LHCN-M2 (cell line): Measurements from ENCODE around the gene ZFP82. TPM values are rescaled to one million over a fixed set of nuclear protein-coding genes. Genes with fewer than 3 reads are reported as not detected.
A peak's percentile ranks its signal among the peaks of the same experiment; 100 is the strongest.

Source experiments
- DNase-seq: peaks from one replicate; pipeline ENCODE4 v3.0.0-alpha.2; 2012; ENCODE audit warnings: low read depth
- polyA plus RNA-seq: library from polyadenylated mRNA; unstranded; fragments of >200 nt; gene quantifications from one replicate; pipeline ENCODE4 v1.2.1, GENCODE V29; 2012; ENCODE audit warnings: missing spikeins
- total RNA-seq: library from RNA; depleted of rRNA; stranded (reverse); fragments of >200 nt; gene quantifications from 2 replicates; pipeline ENCODE4 v1.2.3, GENCODE V29; 2014; rRNA removed

The ZFP82 gene
- total RNA-seq, result 2.2 and 3.4 TPM in 2 replicates
- 2.3 TPM for polyA plus RNA-seq

DNA sequence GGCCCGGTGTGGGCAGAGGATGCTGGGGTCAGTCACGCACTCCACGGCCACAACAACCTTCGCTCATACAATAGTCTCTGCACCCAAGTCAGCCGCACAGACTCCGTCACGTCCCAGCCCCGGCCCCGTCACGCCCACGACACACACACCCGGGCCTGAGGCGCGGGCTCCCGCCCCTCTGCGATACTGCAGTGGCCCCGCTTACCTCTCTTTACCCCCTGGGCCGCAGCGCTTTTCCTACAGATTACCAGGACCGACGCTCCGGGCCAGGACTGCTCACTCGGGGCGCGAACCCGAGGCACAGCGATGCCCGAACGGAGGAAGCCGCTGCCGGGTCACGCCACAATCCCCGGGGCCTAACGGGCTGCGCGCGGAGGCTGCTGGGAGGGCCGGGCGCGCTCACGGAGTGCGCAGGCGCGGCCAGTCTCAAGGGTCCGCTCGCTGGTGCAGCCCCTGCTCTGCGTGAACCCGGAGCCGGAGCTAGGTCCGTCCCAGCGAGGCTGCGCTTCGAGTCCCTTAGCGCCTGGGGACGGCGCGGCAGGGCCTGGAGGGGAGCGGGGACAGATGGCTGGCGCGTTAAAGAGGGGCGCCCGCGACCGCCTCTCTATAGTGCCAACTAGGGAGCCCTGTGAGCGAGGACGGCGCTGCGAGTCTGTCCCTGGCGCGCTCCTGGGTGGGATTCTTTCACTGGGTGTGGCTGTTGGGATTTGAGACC, at the start of gene ZFP82:
Gene ZFP82, minus strand, starts transcription at position 358 of the 715 bp plus-strand sequence. CDS start 8,855 bp downstream, outside the sequence.
- peak; percentile 60 for DNase-seq

DNA sequence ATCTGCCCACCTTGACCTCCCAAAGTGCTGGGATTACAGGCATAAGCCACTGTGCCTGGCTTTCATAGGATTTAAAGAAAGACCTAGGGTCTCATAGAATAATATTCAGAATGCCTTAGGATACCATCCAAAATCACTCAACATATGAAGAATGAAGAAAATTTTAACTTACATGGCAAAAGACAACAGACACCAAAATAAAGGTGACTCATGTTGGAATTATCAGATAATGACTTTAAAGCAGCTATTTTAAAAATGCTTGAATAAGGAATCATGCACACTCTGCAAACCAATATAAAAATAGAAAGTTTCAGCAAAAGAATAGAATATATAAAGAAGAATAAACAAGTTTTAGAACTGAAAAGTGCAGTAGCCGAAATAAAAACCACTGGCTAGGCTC, 41.6 kb upstream of the ZFP82 start:
- DNase-seq, result peak; percentile 14

DNA sequence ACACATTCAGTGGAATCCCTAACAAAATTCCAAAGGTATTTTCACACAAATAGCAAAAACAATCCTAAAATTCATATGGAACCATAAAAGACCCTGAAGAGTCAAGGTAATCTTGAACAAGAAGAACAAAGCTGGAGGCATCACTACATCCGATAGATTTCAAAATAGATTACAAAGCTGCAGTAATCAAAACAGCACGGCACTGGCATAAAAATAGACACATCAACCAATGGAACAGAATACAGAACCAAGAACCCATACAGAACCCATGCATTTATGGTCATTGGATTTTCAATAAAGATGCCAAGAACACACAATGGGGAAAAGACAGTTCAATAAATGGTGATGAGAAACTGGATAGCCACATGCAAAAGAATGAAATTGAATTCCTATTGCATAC, 38.4 kb upstream of the ZFP82 start:
- no peak for DNase-seq

DNA sequence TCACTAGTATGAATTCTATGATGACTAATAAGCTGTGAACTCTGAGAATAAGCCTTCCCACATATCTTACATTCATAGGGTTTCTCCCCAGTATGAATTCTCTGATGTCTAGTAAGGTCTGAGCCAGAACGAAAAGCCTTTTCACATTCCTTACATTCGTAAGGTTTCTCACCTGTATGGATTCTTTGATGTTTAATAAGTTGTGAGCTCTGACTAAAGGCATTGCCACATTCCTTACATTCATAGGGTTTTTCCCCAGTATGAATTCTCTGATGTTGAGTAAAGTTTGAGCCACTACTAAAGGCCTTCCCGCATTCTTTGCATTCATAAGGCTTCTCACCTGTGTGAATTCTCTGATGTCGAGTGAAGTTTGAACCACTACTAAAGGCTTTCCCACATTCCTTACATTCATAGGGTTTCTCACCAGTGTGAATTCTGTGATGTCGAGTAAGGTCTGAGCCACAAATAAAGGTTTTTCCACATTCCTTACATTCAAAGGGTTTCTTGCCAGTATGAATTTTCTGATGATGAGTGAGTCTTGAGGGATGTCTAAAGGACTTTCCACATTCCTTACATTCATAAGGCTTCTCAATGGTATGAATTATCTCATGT, 30.7 kb upstream of the ZFP82 start:
- DNase-seq, result peak; percentile 6

DNA sequence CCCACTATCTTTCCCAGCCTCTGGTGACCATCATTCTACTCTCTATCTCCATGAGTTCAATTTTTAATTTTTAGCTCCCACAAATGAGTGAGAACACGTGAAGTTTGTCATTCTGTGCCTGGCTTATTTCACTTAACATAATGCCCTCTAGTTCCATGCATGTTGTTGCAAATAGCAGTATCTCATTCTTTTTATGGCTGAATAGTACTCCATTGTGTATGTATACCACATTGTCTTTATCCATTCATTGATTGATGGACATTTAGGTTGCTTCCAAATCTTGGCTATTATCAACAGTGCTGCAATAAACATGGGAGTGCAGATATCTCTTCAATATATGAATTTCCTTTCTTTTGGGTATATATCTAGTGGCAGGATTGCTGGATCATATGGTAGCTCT, 22.9 kb upstream of the ZFP82 start:
- no peak for DNase-seq

DNA sequence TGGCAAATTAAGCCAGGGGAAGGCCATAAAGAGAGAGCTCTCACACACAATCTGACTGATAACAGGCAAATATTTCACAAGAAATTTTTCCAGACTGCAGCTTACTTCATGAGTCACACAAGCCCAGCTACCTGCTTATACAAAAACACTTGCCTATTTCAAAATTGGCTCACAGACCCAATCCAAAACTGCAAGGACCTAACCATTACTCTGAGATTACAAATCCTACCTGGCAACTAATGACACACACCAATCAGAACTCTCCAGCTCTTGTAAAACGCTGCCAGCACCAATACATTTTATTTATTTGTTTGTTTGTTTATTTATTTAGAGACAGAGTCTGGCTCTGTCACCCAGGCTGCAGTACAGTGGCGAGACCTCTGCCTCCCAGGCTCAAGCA, 18.1 kb upstream of the ZFP82 start:
- DNase-seq, result peak; percentile 19

DNA sequence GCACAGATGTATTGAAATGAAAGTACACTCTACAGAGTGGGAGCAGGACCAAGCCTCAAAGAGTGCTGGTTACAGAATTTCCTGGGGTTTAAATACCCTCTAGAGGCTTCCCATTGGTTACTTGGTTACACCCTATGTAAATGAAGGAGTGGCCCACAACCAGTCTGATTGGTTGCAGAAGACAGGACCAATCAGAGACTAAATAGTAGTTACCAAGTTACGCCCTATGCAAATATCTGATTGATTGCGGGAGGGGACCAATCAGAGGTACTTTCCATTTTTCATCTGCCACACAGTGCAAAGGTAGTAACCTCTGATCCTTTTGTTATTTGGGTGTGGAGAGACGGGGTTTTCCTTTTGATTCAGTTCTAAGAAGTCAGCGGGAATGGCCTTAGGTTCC, 5.5 kb upstream of the ZFP82 start:
- DNase-seq, result no peak

DNA sequence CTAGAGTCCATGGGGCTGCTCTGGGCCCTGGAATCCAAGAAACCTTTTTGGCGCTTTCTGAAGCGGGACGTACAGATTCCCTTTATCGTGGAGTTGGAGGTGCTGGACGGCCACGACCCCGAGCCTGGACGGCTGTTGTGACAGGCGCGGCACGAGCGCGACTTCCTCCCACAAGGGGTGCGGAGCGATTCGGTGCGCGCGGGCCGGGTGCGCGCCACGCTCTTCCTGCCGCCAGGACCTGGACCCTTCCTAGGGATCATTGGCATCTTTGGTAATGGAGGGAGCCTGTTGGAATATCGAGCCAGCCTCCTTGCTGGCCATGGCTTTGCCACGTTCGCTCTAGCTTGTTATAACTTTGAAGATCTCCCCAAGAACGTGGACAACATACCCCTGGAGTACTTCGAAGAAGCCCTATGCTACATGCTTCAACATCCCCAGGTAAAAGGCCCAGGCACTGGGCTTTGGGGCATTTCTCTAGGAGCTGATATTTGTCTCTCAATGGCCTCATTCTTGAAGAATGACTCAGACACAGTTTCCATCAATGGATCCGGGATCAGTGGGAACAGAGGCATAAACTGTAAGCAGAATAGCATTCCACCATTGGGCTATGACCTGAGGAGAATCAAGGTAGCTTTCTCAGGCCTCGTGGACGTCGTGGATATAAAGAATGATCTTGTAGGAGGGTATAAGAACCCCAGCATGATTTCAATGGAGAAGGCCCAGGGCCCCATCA, 3.5 kb upstream of the ZFP82 start:
- DNase-seq, result no peak

DNA sequence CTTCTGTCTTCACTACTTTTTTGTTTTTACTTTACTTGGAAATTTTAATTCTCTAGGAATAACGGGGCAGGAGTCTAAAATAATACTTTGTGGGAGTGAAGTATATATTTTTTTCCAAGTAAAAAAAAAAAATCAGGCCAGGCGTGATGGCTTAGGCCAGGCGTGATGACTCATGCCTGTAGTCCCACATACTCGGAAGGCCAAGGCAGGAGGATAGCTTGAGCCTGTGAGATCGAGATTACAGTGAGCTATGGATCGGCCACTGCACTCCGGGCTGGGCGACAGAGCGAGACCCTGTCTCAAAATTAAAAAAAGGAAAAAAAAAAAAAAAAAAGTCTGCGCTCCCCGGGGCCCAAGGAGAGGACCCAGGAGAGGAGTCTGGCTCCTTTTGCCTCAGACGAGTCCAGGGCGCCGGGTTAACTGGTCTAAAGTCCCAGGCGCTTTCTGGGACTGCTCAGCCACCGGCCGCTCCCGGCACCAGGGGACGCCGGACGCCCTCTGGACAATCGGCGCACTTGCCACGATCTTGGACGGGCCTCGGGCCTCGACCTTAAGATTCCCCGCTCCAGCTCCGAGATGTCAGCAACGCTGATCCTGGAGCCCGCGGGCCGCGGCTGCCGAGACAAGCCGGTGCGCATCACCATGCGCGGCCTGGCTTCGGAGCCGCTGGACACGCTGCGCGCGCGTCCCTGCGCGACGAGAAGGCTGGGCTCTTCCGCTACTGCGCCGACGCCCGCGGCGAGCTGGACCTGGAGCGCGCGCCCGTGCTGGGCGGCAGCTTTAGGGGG, 2.7 kb upstream of the ZFP82 start:
- no peak for DNase-seq

DNA sequence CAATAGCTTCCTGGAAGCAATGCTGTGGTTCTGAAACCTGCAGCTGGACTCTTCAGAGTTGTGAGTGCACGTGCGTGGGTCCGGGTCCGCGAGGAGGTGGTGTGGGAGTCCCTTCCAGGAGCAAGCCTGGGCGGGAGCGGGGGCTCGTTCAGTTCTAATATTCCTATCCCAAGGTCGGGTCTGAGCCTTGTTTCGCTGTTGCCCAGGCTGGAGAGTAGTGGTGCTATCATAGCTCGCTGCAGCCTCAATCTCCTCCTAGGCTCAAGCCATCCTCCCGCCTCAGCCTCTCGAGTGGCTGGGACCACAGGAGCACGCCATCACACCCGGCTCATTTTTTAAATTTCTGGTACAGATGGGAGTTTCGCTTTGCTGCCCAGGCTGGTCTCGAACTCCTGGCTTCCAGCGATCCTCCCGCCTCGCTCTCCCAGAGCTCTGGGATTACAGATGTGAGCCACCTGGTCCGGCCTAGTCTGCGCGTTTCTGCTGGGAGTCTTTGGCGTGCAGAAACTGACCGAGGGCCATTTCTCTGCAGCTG, 625 bp downstream of the ZFP82 start:
- DNase-seq, result peak; percentile 23

DNA sequence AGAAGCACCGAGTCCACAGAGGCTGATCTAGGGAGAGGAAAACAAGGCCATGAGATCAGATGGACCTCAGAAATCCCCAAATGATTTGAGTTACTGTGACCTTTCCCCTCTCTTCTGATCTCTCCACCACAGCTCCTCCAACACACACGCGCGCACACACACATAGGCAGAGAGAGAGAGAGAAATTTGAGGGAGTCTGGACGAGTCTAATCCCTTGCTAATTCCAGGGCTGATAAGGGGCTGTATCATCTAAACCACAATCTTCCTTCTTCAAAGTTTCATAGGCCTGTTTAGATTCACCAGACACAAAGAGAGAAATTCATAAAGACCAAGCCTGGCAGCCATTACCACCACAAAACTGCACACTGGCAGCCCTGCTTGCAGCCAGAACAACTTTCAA, 8.6 kb downstream of the ZFP82 start:
- DNase-seq, result no peak

DNA sequence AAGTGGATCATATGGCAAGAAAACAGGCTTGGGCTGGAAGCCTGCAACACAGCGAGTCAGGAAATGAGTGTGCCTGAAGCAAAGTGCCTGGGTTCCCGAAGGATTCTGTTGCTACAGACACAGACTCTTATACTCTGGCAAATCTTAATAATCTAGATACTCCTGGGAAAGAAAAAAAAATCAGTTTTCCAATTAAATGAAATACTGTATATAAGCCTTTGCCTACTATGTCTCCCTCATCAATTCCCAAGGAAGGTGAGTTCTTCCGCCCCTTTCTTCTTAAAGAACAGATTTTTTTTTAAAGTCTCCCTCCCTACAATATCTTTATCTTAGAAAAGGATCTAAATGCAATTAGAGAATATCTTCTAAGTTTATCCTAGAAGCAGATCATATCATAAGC, 10.3 kb downstream of the ZFP82 start:
- no peak for DNase-seq

DNA sequence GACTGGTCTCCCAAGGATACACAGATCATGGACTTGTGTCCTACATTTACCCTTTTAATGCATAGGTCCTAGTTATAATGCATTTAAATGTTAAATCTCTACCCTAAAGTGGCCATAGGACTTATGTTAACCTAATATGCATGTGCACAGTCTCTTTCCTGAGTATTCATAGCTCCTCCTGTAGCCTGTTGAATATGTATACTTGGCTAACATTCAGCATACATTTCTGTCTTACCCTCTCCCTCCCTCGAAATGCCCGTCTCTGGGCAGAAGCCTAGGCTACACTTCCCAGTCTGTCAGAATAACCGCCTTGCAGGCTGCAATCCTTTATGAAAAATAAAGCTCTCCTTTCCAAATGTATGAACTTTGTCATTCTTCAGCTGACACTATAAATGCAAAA, 13.9 kb downstream of the ZFP82 start:
- DNase-seq, result no peak

DNA sequence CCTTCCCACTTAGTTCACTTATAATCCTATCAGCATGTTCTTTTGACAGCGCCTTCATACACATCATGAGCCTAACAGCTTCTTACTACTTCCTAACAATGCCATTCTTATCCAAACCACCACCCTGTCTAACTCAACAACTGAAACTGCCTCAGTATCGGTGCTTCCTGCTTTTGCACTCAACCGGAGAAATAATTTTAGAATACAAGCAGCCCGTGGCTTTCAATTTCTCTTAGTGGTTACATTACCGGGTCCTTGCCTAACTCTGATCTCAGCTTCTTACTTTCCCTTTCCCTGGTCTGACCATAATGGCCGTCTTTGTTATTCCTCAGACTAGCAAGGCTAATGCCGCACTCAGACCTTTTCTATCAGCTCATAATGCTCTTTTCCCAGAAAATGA, 17.0 kb downstream of the ZFP82 start:
- DNase-seq, result no peak

DNA sequence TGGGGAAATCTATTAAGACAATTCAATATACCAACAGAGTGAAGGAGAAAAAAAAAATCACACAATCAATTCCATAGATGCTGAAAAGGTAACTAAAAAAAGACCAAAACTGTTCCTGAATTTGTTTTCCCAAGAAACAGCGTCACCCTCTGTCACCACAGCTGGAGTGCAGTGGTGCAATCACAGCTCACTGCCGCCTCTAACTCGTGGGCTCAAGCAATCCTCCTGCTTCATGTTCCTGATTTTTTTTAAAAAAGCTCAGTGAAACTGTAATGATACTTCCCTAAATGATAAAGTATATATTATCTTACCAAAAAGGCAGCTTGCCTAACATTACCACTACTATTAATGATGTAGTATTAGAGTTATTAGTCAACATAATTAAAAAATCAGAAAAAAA, 19.9 kb downstream of the ZFP82 start:
- DNase-seq, result no peak

DNA sequence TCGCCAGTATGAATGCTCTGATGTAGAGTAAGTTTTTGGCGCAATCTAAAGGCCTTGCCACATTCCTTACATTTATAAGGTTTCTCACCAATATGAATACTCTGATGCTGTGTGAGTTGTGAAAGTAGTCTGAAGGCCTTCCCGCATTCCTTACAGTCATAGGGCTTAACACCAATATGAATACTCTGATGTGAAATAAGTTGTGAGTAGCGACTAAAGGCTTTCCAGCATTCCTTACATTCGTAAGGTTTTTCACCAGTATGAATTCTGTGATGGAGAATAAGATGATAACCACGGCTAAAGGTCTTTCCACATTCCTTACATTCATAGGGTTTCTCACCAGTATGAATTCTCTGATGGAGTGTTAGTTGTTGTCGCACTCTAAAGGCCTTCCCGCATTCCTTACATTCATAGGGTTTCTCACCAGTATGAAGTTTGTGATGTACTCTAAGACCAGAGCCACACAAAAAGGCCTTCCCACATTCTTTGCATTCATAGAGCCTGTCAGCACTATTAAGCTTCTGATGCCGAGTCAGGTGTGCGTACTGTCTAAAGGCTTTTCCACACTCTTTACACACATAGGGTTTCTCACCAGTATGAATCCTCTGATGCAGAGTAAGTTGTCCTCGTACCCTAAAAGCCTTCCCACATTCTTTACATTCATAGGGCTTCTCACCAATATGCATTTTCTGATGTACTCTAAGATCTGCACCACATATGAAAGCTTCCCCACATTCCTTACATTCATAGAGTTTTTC, 25.3 kb downstream of the ZFP82 start:
- DNase-seq, result no peak

DNA sequence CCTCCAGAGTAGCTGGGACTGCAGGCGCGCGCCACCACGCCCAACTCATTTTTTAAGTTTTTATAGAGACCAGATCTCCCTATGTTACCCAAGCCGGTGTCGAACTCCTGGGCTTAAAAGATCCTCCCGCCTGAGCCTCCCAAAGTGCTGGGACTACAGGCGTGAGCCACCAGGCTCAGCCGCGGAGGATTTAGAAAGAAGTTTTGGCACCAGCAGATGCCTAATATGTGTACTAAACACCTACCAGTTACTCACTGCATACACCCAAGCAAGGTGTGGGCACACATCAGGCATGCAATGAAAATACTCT, 39.0 kb downstream of the ZFP82 start:
- DNase-seq, result no peak

DNA sequence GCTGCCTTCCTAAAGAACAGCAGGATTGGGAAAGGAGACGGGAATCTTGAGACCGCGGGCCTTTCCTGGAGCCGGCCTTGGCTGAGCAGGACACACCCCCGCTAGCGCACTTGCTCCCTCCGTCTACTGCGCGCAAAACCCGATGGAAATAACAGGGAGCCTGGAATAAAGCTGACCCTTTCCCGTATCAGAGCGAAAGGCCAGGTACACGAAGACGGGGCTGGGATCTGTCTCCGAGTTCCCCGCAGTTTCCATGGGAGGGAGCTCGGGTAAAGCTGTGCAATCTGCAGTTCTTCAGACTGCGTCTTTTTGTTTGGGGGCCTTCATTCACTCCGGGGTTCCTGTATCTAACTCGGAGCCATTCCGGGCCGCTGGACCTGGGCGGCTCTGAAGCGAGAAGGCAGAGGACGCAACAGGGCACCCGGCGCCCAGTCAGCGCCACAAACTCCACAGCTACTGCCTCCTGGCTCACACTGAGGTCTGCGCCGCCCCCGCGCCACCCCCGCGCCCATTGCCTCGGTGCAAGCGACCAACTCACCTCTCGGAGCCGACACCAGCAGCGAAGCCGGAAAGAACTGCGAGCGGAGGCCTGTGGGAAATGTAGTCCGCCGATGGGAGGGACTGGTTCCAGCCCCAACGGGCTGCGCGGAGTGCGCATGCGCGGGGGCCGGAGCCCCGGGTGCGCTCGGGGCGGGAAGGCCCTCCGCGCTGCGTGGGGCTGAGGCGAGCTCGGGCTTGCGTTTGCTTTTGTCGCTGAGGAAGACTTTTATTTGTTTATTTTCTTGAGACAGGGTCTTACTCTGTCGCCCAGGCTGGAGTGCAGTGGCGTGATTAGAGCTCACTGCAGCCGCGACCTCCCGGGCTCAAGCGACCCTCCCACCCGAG, 39.6 kb downstream of the ZFP82 start, which contains the start of gene ZFP14:
Gene ZFP14, minus strand, starts transcription at position 577 of the 885 bp plus-strand sequence. CDS start 11,309 bp downstream, outside the sequence.
- DNase-seq, result peak; percentile 91

DNA sequence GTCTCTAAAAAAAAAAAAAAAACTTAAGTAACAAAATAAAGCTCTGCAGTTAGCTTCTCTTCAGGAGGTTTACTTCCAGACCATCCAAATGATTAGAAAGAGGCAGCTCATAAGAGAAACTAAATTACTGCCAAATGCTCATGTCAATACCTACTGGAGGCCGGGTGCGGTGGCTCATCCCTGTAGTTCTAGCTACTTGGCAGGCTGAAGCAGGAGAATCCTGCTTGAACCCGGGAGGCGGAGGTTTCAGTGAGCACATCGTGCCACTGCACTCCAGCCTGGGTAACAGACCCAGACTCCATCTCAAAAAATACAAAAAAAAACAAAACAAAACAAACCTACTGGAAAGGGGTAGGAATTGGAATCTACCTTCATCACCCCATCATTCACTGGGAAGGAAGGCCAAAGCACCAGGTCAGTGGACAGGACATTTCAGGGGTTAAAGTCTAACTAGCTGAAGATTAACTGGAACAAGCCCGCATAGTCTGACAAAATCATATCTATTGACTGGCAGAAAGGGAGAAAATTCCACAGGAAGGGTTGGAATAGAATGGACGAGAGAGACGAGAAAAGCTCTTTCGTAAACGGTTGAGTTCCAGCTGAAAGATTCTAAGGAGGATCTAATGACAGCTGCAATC, 40.8 kb downstream of the ZFP82 start:
- DNase-seq, result no peak
